GM12872 (cell line): ENCODE results near the gene KRTAP20-2.

Experiments
- TF ChIP-seq, protein P1 (sequence below): IDR thresholded peaks from 3 replicates; pipeline ENCODE4 v1.5.1; 2011; ENCODE audit warnings: low read depth, mild to moderate bottlenecking, low read length, moderate library complexity; ENCODE audit not compliant: insufficient read depth

Gene KRTAP20-2

GRCh38 chr21:30628109-30628508 lies 6.9 kb upstream of the KRTAP20-2 start:
- TF ChIP-seq, protein P1, sequence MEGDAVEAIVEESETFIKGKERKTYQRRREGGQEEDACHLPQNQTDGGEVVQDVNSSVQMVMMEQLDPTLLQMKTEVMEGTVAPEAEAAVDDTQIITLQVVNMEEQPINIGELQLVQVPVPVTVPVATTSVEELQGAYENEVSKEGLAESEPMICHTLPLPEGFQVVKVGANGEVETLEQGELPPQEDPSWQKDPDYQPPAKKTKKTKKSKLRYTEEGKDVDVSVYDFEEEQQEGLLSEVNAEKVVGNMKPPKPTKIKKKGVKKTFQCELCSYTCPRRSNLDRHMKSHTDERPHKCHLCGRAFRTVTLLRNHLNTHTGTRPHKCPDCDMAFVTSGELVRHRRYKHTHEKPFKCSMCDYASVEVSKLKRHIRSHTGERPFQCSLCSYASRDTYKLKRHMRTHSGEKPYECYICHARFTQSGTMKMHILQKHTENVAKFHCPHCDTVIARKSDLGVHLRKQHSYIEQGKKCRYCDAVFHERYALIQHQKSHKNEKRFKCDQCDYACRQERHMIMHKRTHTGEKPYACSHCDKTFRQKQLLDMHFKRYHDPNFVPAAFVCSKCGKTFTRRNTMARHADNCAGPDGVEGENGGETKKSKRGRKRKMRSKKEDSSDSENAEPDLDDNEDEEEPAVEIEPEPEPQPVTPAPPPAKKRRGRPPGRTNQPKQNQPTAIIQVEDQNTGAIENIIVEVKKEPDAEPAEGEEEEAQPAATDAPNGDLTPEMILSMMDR: no peak

DNA sequence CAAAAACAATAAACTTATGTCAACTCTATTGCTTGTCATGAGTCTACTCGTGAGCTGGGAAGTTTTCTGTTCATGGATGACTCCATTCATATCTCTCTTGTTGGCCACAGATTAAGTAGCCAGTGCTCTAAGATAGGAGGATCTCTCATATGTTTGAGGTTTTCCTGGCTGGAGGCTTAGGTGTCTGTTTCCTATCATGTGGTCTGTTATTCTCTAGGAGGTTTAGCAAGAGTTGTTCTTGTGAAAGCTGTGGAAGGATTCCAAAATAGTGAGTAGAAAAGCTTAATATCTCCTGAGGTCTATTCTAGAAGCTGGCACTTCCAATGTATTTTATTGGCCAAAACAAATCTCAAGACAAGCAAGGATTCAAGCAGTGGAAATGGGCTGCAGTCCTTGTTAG lies 5.8 kb upstream of the KRTAP20-2 start:
- TF ChIP-seq, protein P1: no peak

GRCh38 chr21:30638686-30639085 lies 3.7 kb downstream of the KRTAP20-2 start:
- TF ChIP-seq, protein P1: no peak

- TF ChIP-seq, protein P1: no peak
Observed at GRCh38 chr21:30642564-30642963, 7.6 kb downstream of the KRTAP20-2 start, which contains the start of gene KRTAP20-3. TSS of gene KRTAP20-3 (plus strand) at chr21:30642864.

- TF ChIP-seq, protein P1: no peak
Observed at GRCh38 chr21:30646904-30647414, 12.0 kb downstream of the KRTAP20-2 start.

GRCh38 chr21:30652891-30653290 lies 17.9 kb downstream of the KRTAP20-2 start:
- TF ChIP-seq, protein P1: no peak

- TF ChIP-seq, protein P1: no peak
Observed at GRCh38 chr21:30668776-30669175, 33.8 kb downstream of the KRTAP20-2 start.
